ENCODE data around the gene TRIO. TPM values are rescaled to one million over a fixed set of nuclear protein-coding genes. Genes with fewer than 3 reads are reported as not detected.

The TRIO gene
- polyA plus RNA-seq, 3 donors, result 1.7 to 45.8 (median 2.1) TPM

- no peak overlapping the region for H3K4me3 ChIP-seq (replicated peaks in 1 of 3; ENCODE audit: low read depth in 2 of 3, low read length in 3 of 3)
- H4K20me1 ChIP-seq (ENCODE audit: insufficient read depth, low read length), result no peaks in the 10 kb centered on the region
- DNase-seq, result no peak
- no peak overlapping the region for H3K4me2 ChIP-seq (replicated peaks; ENCODE audit: extremely low read depth, low read length, poor library complexity, severe bottlenecking)
- intact Hi-C loops (cut with micrococcal nuclease), result loop anchor here in 1 of 2 donors (5.0 kb wide), 1 partner anchor 72 kb away; no protein-coding TSS in a partner anchor
- peaks cover 0 to 4% of the 10 kb centered on the region in 2 donors for H3K9me3 ChIP-seq (replicated peaks in 1 of 2; ENCODE audit: control insufficient read depth in 1 of 2, insufficient read depth in 1 of 2, low read length in 2 of 2)
- no peak overlapping the region for H3K27ac ChIP-seq (ENCODE audit: low read depth in 1 of 2, low read length in 2 of 2)
- Mint-ChIP-seq H3K4me3 (peak overlapping the region in 1 of 2 donors; percentile 39), H3K36me3 (peaks cover 3 to 7% of the 10 kb centered on the region in 2 donors), H3K4me1 (peaks cover 21% of the 10 kb centered on the region), H3K27ac (no peak overlapping the region), H3K9me3 (peaks cover 8 to 12% (median 10%) of the 10 kb centered on the region in 7 donors), H3K27me3 (ENCODE audit: low read depth in 3 of 3) (peaks cover 1 to 7% (median 2%) of the 10 kb centered on the region in 3 donors)
- no peak overlapping the region for H3K9ac ChIP-seq (ENCODE audit: insufficient read depth, low read length, poor library complexity, severe bottlenecking)
- H3K27me3 ChIP-seq (ENCODE audit: control insufficient read depth in 2 of 2, insufficient read depth in 2 of 2, low read length in 2 of 2), result no peaks in the 10 kb centered on the region
- H2AFZ ChIP-seq (ENCODE audit: insufficient read depth, low read depth, low read length, poor library complexity, severe bottlenecking), result no peak overlapping the region
- TF ChIP-seq CTCF (IDR thresholded peaks at IDR 0.05), result no peak
- H3K79me2 ChIP-seq (ENCODE audit: insufficient read depth, low read length), result no peaks in the 10 kb centered on the region
- no peaks in the 10 kb centered on the region for H3K36me3 ChIP-seq (replicated peaks in 1 of 2; ENCODE audit: control insufficient read depth in 1 of 2, insufficient read depth in 2 of 2, low read length in 2 of 2)
- 96% methylated on average over 4 of the region's 4 CpGs for WGBS (ENCODE audit: insufficient coverage)
- H3K4me1 ChIP-seq (ENCODE audit: control insufficient read depth in 1 of 2, insufficient read depth in 2 of 2, low read length in 2 of 2), result peaks cover 5 to 6% of the 10 kb centered on the region in 2 donors
Measured at GRCh38 chr5:14525397-14525796, 382.3 kb downstream of the TRIO start.

- Mint-ChIP-seq H3K9me3 (peaks cover 8 to 12% (median 10%) of the 10 kb centered on the region in 7 donors), H3K27me3 (ENCODE audit: low read depth in 3 of 3) (peaks cover 1 to 7% (median 2%) of the 10 kb centered on the region in 3 donors), H3K4me3 (no peak overlapping the region), H3K4me1 (peaks cover 14% of the 10 kb centered on the region), H3K27ac (no peak overlapping the region), H3K36me3 (peaks cover 3 to 7% of the 10 kb centered on the region in 2 donors)
- no CpG with 5 or more reads among the region's 2 CpGs for WGBS (ENCODE audit: insufficient coverage)
- Histone ChIP-seq H3K27ac (ENCODE audit: low read depth in 1 of 2, low read length in 2 of 2) (no peak overlapping the region), H3K27me3 (ENCODE audit: control insufficient read depth in 2 of 2, insufficient read depth in 2 of 2, low read length in 2 of 2) (no peaks in the 10 kb centered on the region), H3K4me2 (replicated peaks; ENCODE audit: extremely low read depth, low read length, poor library complexity, severe bottlenecking) (no peak overlapping the region), H3K4me1 (ENCODE audit: control insufficient read depth in 1 of 2, insufficient read depth in 2 of 2, low read length in 2 of 2) (peaks cover 5 to 6% of the 10 kb centered on the region in 2 donors), H3K9me3 (replicated peaks in 1 of 2; ENCODE audit: control insufficient read depth in 1 of 2, insufficient read depth in 1 of 2, low read length in 2 of 2) (peaks cover 0 to 4% of the 10 kb centered on the region in 2 donors), H2AFZ (ENCODE audit: insufficient read depth, low read depth, low read length, poor library complexity, severe bottlenecking) (no peak overlapping the region), H3K4me3 (replicated peaks in 1 of 3; ENCODE audit: low read depth in 2 of 3, low read length in 3 of 3) (no peak overlapping the region), H3K36me3 (replicated peaks in 1 of 2; ENCODE audit: control insufficient read depth in 1 of 2, insufficient read depth in 2 of 2, low read length in 2 of 2) (no peaks in the 10 kb centered on the region), H3K79me2 (ENCODE audit: insufficient read depth, low read length) (no peaks in the 10 kb centered on the region), H3K9ac (ENCODE audit: insufficient read depth, low read length, poor library complexity, severe bottlenecking) (no peak overlapping the region), H4K20me1 (ENCODE audit: insufficient read depth, low read length) (no peaks in the 10 kb centered on the region)
- intact Hi-C loops (cut with micrococcal nuclease), result loop anchor here in 1 of 2 donors (5.0 kb wide), 1 partner anchor 71 kb away; no protein-coding TSS in a partner anchor
- no peak for TF ChIP-seq CTCF (IDR thresholded peaks at IDR 0.05)
- no peak for DNase-seq
Measured at GRCh38 chr5:14526493-14526892, 383.4 kb downstream of the TRIO start.

Data from CD14-positive monocyte (primary cell).